Stimulated activated CD8-positive, alpha-beta memory T cell treated with anti-CD3 and anti-CD28 coated beads, Interleukin-7, amount 100 ng/mL, for 48 hours (primary cell): ENCODE data around the gene ST6GAL2.

Source experiments
- DNase-seq, 2 donors: peaks; one replicate each; pipeline ENCODE4 v3.0.0-alpha.2; 2020; ENCODE audit warnings: low read depth in 1 of 2; ENCODE audit errors: extremely low read depth in 1 of 2

The ST6GAL2 gene

DNA sequence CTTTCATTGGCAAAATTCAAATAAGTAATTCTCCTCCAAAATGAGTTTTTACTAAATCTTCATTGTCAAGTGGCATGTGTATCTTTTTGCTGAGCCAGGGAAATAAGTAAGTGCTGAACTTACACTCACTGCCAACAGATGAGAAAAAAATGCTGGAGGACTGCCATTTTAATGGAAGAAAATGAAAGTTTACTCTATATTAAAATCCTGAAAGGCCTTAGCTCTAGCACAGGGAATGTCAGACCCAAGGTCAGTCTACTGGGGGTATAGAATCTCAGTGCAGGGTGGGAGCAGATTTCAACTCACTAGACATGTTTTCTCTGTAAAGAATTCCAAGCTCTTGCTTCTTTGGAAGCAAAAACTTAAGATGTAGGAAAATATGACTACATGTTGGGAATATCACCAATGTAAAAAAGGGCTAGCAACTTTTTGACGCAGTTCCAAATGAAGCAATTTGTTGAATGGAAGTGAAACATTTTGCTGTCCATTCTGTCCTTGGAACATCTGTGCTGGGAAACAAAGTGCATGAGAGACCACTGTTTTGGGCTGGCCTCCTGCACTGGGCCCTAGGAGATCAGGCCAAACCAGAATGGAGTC lies 127.0 kb downstream of the ST6GAL2 start:
- DNase-seq = no peak
